AG09319 (cell line): ENCODE measurements around the gene SNX13.

Source experiments
- DNase-seq: peaks from one replicate; pipeline ENCODE4 v3.0.0-alpha.2; 2010; ENCODE audit warnings: low read depth; ENCODE audit errors: extremely low read depth
- CTCF ChIP-seq: IDR thresholded peaks from 2 replicates; pipeline ENCODE4 v1.5.1; 2011; ENCODE audit warnings: low read depth, mild to moderate bottlenecking, inconsistent platforms, low read length, moderate library complexity

Gene SNX13

GRCh38 chr7:17983221-17984062 lies 43.1 kb upstream of the SNX13 start:
- no peak for TF ChIP-seq CTCF
- no peak for DNase-seq

- DNase-seq = no peak
- TF ChIP-seq CTCF = no peak
These were observed 36.7 kb upstream of the SNX13 start for GRCh38 chr7:17976952-17977351.

GRCh38 chr7:17971411-17971810 lies 31.1 kb upstream of the SNX13 start:
- DNase-seq = no peak
- TF ChIP-seq CTCF = peak; percentile 16; the same call in 1 of the 2 replicates

GRCh38 chr7:17968791-17969715 lies 28.8 kb upstream of the SNX13 start:
- no peak for DNase-seq
- no peak for TF ChIP-seq CTCF

- no peak for TF ChIP-seq CTCF
- no peak for DNase-seq
These were observed 26.4 kb upstream of the SNX13 start for GRCh38 chr7:17966706-17967105.

GRCh38 chr7:17965603-17966002 lies 25.3 kb upstream of the SNX13 start:
- no peak for TF ChIP-seq CTCF
- DNase-seq = no peak

- DNase-seq = peak; percentile 57
- TF ChIP-seq CTCF = no peak
These were observed 23.0 kb upstream of the SNX13 start for GRCh38 chr7:17963281-17963680.
